ENCODE data around the gene ROR2.

ROR2 gene

DNA sequence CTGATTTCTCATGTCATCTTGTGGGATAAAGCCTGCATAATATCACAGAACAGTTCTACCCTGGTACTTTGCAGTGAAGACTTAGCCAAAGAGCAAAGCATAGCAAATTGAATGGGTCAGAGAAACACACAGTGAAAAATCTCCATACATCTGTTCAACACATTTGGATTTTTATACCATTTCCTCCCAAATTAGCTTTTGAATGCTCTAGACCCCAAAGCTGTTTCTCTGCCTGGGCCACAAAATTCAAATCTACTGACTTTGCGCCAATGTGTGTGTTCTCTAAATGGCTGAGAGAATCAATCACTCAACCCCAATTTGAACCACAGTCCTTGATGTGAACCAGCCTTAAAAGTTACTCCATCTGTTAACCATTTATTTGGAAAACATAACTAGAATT lies 289.5 kb downstream of the ROR2 start:
- Histone ChIP-seq H3K9ac (ENCODE audit: low read length) (no peak overlapping the region), H3K4me3 (ENCODE audit: low read length) (no peak overlapping the region), H3K9me3 (ENCODE audit: control insufficient read depth, low read depth, low read length) (no peaks in the 10 kb centered on the region), H3K4me1 (ENCODE audit: control insufficient read depth, low read depth, low read length) (peaks cover 4% of the 10 kb centered on the region), H3K36me3 (ENCODE audit: control insufficient read depth, low read depth, low read length) (no peaks in the 10 kb centered on the region), H3K27me3 (ENCODE audit: control insufficient read depth, insufficient read depth, low read length) (no peaks in the 10 kb centered on the region), H3K27ac (ENCODE audit: low read length) (no peak overlapping the region)

GRCh38 chr9:91659529-91660495 lies 290.2 kb downstream of the ROR2 start:
- Histone ChIP-seq H3K9ac (ENCODE audit: low read length) (no peak overlapping the region), H3K4me3 (ENCODE audit: low read length) (no peak overlapping the region), H3K4me1 (ENCODE audit: control insufficient read depth, low read depth, low read length) (peaks cover 4% of the 10 kb centered on the region), H3K9me3 (ENCODE audit: control insufficient read depth, low read depth, low read length) (no peaks in the 10 kb centered on the region), H3K27me3 (ENCODE audit: control insufficient read depth, insufficient read depth, low read length) (no peaks in the 10 kb centered on the region), H3K36me3 (ENCODE audit: control insufficient read depth, low read depth, low read length) (no peaks in the 10 kb centered on the region), H3K27ac (ENCODE audit: low read length) (no peak overlapping the region)

- Histone ChIP-seq H3K4me3 (ENCODE audit: low read length) (no peak overlapping the region), H3K27ac (ENCODE audit: low read length) (no peak overlapping the region), H3K9ac (ENCODE audit: low read length) (no peak overlapping the region), H3K9me3 (ENCODE audit: control insufficient read depth, low read depth, low read length) (no peaks in the 10 kb centered on the region), H3K27me3 (ENCODE audit: control insufficient read depth, insufficient read depth, low read length) (no peaks in the 10 kb centered on the region), H3K36me3 (ENCODE audit: control insufficient read depth, low read depth, low read length) (no peaks in the 10 kb centered on the region), H3K4me1 (ENCODE audit: control insufficient read depth, low read depth, low read length) (peaks cover 4% of the 10 kb centered on the region)
These were observed 291.4 kb downstream of the ROR2 start for GRCh38 chr9:91658513-91659105.

DNA sequence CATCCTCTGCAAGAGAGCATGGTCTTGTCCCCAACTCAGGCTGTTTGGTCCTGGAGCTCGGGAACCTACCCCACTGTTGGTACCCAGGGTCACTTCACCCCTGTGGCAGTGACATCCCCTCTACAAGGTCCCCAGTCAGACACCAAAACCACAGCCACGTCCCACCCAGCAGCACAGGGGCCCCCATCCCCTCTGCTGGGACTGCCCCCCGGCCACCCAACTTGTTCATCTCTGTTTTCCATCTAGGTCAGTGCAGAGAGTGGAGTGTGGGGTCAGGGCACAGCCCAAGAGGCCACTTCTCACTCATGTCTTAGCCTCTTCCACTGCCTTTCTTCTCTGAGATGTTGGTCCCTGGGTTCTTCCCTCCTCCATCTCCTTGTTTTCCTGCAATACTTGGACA lies 292.5 kb downstream of the ROR2 start:
- Histone ChIP-seq H3K4me3 (ENCODE audit: low read length) (no peak overlapping the region), H3K4me1 (ENCODE audit: control insufficient read depth, low read depth, low read length) (peaks cover 4% of the 10 kb centered on the region), H3K9me3 (ENCODE audit: control insufficient read depth, low read depth, low read length) (no peaks in the 10 kb centered on the region), H3K27me3 (ENCODE audit: control insufficient read depth, insufficient read depth, low read length) (no peaks in the 10 kb centered on the region), H3K36me3 (ENCODE audit: control insufficient read depth, low read depth, low read length) (no peaks in the 10 kb centered on the region), H3K9ac (ENCODE audit: low read length) (no peak overlapping the region), H3K27ac (ENCODE audit: low read length) (no peak overlapping the region)

DNA sequence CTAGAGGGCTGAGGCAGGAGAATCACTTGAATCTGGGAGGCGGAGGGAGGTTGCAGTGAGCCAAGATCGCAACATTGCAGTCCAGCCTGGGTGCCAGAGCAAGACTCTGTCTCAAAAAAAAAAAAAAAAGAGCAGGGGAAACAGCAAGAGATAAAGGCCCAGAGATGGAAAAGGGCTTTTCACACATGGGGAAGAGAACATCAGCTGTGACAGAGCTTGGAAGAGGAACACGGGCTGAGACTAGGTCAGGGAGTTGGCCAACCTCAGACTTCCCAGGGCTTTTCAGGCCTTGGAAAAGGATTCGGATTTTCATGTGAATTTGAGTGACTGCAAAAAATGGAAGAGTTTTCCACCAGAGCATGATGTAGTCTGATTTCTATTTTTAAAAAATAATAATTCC lies 294.4 kb downstream of the ROR2 start:
- Histone ChIP-seq H3K27me3 (ENCODE audit: control insufficient read depth, insufficient read depth, low read length) (no peaks in the 10 kb centered on the region), H3K27ac (ENCODE audit: low read length) (no peak overlapping the region), H3K36me3 (ENCODE audit: control insufficient read depth, low read depth, low read length) (no peaks in the 10 kb centered on the region), H3K9me3 (ENCODE audit: control insufficient read depth, low read depth, low read length) (no peaks in the 10 kb centered on the region), H3K4me1 (ENCODE audit: control insufficient read depth, low read depth, low read length) (peaks cover 4% of the 10 kb centered on the region), H3K4me3 (ENCODE audit: low read length) (no peak overlapping the region), H3K9ac (ENCODE audit: low read length) (no peak overlapping the region)

DNA sequence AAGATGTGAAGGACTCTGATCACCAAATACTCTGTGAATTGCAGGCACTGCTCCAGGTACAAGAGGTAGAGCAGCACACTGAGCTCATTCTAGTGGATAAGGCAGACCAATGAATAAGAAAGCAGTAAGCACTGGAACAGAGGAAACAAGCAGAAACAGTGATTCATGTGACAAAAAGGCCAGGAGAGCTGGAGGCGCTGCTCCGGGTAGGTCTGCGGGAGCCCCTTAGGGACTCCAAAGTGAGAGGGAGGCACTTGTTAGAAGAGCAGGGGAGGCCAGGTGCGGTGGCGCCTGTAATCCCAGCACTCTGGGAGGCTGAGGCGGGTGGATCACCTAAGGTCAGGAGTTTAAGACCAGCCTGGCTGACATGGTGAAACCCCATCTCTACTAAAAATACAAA lies 294.8 kb downstream of the ROR2 start:
- H3K4me3 ChIP-seq (ENCODE audit: low read length): no peak overlapping the region
- no peaks in the 10 kb centered on the region for H3K9me3 ChIP-seq (ENCODE audit: control insufficient read depth, low read depth, low read length)
- peaks cover 2% of the 10 kb centered on the region for H3K4me1 ChIP-seq (ENCODE audit: control insufficient read depth, low read depth, low read length)
- no peaks in the 10 kb centered on the region for H3K27me3 ChIP-seq (ENCODE audit: control insufficient read depth, insufficient read depth, low read length)
- H3K9ac ChIP-seq (ENCODE audit: low read length): no peak overlapping the region
- no peak overlapping the region for H3K27ac ChIP-seq (ENCODE audit: low read length)
- no peaks in the 10 kb centered on the region for H3K36me3 ChIP-seq (ENCODE audit: control insufficient read depth, low read depth, low read length)

DNA sequence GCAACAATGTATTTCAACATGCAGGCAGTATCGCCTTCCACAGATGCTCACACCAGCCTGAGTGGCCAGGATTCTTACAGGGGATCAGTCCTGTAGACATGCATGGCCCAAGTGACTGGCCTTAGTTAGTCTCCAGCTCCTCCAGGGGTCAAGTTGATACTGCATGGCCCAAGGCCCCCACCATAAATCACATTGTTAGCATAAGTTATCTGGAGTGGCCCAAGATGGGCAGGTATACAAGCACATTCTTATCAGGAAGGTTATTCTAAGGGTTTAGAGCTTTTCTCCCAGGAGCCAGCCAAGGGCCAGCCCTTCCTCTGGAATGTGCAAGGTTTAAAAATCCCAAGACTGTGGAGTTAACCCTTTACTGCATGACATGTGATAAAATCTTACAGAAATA lies 295.5 kb downstream of the ROR2 start:
- H3K9me3 ChIP-seq (ENCODE audit: control insufficient read depth, low read depth, low read length): no peaks in the 10 kb centered on the region
- no peaks in the 10 kb centered on the region for H3K4me1 ChIP-seq (ENCODE audit: control insufficient read depth, low read depth, low read length)
- no peak overlapping the region for H3K9ac ChIP-seq (ENCODE audit: low read length)
- no peak overlapping the region for H3K27ac ChIP-seq (ENCODE audit: low read length)
- H3K36me3 ChIP-seq (ENCODE audit: control insufficient read depth, low read depth, low read length): no peaks in the 10 kb centered on the region
- no peaks in the 10 kb centered on the region for H3K27me3 ChIP-seq (ENCODE audit: control insufficient read depth, insufficient read depth, low read length)
- no peak overlapping the region for H3K4me3 ChIP-seq (ENCODE audit: low read length)

- Histone ChIP-seq H3K4me3 (ENCODE audit: low read length) (no peak overlapping the region), H3K4me1 (ENCODE audit: control insufficient read depth, low read depth, low read length) (no peaks in the 10 kb centered on the region), H3K36me3 (ENCODE audit: control insufficient read depth, low read depth, low read length) (no peaks in the 10 kb centered on the region), H3K9me3 (ENCODE audit: control insufficient read depth, low read depth, low read length) (no peaks in the 10 kb centered on the region), H3K27ac (ENCODE audit: low read length) (no peak overlapping the region), H3K27me3 (ENCODE audit: control insufficient read depth, insufficient read depth, low read length) (no peaks in the 10 kb centered on the region), H3K9ac (ENCODE audit: low read length) (no peak overlapping the region)
These were observed 302.7 kb downstream of the ROR2 start for GRCh38 chr9:91647371-91647770.

- H3K36me3 ChIP-seq (ENCODE audit: control insufficient read depth, low read depth, low read length): no peaks in the 10 kb centered on the region
- H3K9me3 ChIP-seq (ENCODE audit: control insufficient read depth, low read depth, low read length): no peaks in the 10 kb centered on the region
- no peak overlapping the region for H3K4me3 ChIP-seq (ENCODE audit: low read length)
- no peak overlapping the region for H3K9ac ChIP-seq (ENCODE audit: low read length)
- H3K27ac ChIP-seq (ENCODE audit: low read length): no peak overlapping the region
- no peaks in the 10 kb centered on the region for H3K4me1 ChIP-seq (ENCODE audit: control insufficient read depth, low read depth, low read length)
- H3K27me3 ChIP-seq (ENCODE audit: control insufficient read depth, insufficient read depth, low read length): no peaks in the 10 kb centered on the region
These were observed 303.3 kb downstream of the ROR2 start for GRCh38 chr9:91646702-91647101.

DNA sequence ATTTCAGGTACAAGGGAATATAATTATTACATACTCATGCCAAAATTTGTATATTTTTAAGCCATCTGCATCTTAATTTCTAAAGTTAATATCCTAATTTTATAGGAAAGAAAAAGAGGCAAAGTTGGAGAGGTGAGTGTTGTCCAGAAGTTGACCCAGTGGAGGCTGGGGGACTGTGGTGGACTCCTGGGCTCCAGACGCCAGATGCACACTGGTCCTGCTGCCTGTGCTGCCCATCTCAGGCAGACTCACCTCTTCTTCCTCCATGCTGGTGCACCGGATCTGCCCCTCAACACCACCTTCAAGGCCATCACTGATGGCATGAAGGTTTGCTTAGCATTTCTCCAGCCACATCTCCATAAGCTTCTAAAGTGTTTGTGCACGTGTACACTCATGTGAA lies 305.6 kb downstream of the ROR2 start:
- no peak overlapping the region for H3K4me3 ChIP-seq (ENCODE audit: low read length)
- no peaks in the 10 kb centered on the region for H3K27me3 ChIP-seq (ENCODE audit: control insufficient read depth, insufficient read depth, low read length)
- no peaks in the 10 kb centered on the region for H3K9me3 ChIP-seq (ENCODE audit: control insufficient read depth, low read depth, low read length)
- H3K4me1 ChIP-seq (ENCODE audit: control insufficient read depth, low read depth, low read length): no peaks in the 10 kb centered on the region
- H3K9ac ChIP-seq (ENCODE audit: low read length): no peak overlapping the region
- no peaks in the 10 kb centered on the region for H3K36me3 ChIP-seq (ENCODE audit: control insufficient read depth, low read depth, low read length)
- H3K27ac ChIP-seq (ENCODE audit: low read length): no peak overlapping the region

DNA sequence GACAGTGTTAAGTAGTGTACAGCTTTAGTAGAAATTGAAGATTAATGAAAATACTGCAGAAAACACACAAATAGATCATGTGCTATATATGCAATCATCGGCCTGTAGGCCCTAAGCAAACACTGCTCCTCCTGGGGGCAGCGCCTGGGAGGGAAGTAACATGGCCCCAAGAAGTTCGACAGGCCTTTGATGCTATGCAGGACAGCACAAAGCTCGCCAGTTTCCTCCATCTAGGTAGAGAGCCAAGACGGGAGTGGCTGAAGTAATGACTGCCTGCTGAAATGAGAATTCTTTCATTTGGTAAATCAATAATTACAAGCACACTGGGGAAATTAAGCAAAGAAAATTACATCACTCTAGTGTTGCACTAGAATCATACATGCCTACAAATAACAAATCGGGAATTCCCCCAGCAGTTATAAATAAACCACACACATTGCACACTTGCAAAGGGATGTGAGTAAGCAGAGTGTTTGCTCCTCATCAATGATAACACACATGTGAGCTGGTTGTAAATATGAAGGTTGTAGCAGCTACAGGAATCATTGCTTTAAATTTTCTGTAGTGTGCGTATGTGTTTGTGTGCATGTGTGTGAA lies 306.4 kb downstream of the ROR2 start:
- Histone ChIP-seq H3K27ac (ENCODE audit: low read length) (no peak overlapping the region), H3K9me3 (ENCODE audit: control insufficient read depth, low read depth, low read length) (no peaks in the 10 kb centered on the region), H3K9ac (ENCODE audit: low read length) (no peak overlapping the region), H3K4me1 (ENCODE audit: control insufficient read depth, low read depth, low read length) (no peaks in the 10 kb centered on the region), H3K4me3 (ENCODE audit: low read length) (no peak overlapping the region), H3K27me3 (ENCODE audit: control insufficient read depth, insufficient read depth, low read length) (no peaks in the 10 kb centered on the region), H3K36me3 (ENCODE audit: control insufficient read depth, low read depth, low read length) (no peaks in the 10 kb centered on the region)
